ENCODE results near the gene KRTAP10-4. TPM values are rescaled to one million over a fixed set of nuclear protein-coding genes. Genes with fewer than 3 reads are reported as not detected.

The KRTAP10-4 gene
- total RNA-seq, 1 donor from 2014 or later, result not detected

GRCh38 chr21:44532712-44533111 is 40.8 kb upstream of the KRTAP10-4 start:
- H3K27ac Mint-ChIP-seq (ENCODE audit: unreplicated experiment), result no peak overlapping the region
- H3K4me3 Mint-ChIP-seq (ENCODE audit: unreplicated experiment), result no peak overlapping the region
- H3K9me3 Mint-ChIP-seq (ENCODE audit: unreplicated experiment), result peaks cover 9% of the 10 kb centered on the region
- H3K27me3 Mint-ChIP-seq (ENCODE audit: low read depth, unreplicated experiment), result peaks cover 29% of the 10 kb centered on the region
- H4K20me1 ChIP-seq (ENCODE audit: insufficient read depth, low read length), result no peaks in the 10 kb centered on the region
- no peak overlapping the region for H3K4me2 ChIP-seq (ENCODE audit: low read length)
- H3K27ac ChIP-seq (ENCODE audit: low read depth, low read length), result no peak overlapping the region
- no peaks in the 10 kb centered on the region for H3K27me3 ChIP-seq (ENCODE audit: insufficient read depth, low read length)
- no peaks in the 10 kb centered on the region for H3K36me3 ChIP-seq (ENCODE audit: insufficient read depth, low read length)
- H3K9me3 ChIP-seq (ENCODE audit: insufficient read depth, low read depth, low read length), result no peaks in the 10 kb centered on the region
- DNase-seq (ENCODE audit: low read depth) (no peak), FAIRE-seq (no peak)
- no peak overlapping the region for H3K4me3 ChIP-seq (ENCODE audit: insufficient read depth, low read depth, low read length)
- no peaks in the 10 kb centered on the region for H3K79me2 ChIP-seq (ENCODE audit: insufficient read depth, low read length)
- TF ChIP-seq, protein P1, sequence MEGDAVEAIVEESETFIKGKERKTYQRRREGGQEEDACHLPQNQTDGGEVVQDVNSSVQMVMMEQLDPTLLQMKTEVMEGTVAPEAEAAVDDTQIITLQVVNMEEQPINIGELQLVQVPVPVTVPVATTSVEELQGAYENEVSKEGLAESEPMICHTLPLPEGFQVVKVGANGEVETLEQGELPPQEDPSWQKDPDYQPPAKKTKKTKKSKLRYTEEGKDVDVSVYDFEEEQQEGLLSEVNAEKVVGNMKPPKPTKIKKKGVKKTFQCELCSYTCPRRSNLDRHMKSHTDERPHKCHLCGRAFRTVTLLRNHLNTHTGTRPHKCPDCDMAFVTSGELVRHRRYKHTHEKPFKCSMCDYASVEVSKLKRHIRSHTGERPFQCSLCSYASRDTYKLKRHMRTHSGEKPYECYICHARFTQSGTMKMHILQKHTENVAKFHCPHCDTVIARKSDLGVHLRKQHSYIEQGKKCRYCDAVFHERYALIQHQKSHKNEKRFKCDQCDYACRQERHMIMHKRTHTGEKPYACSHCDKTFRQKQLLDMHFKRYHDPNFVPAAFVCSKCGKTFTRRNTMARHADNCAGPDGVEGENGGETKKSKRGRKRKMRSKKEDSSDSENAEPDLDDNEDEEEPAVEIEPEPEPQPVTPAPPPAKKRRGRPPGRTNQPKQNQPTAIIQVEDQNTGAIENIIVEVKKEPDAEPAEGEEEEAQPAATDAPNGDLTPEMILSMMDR (IDR thresholded peaks at IDR 0.05; ENCODE audit: insufficient read depth, low read depth, low read length), result no peak
- no peak for TF ChIP-seq EZH2 (IDR thresholded peaks at IDR 0.05; ENCODE audit: insufficient read depth, low read length)
- no peaks in the 10 kb centered on the region for H3K36me3 Mint-ChIP-seq (ENCODE audit: low read depth, unreplicated experiment)
- H3K9ac ChIP-seq (ENCODE audit: low read length), result no peak overlapping the region
- no peak overlapping the region for H2AFZ ChIP-seq (ENCODE audit: low read depth, low read length)
- H3K4me1 ChIP-seq (ENCODE audit: insufficient read depth, low read length), result no peaks in the 10 kb centered on the region
- H3K4me1 Mint-ChIP-seq (ENCODE audit: low read depth, unreplicated experiment), result no peaks in the 10 kb centered on the region

GRCh38 chr21:44533121-44533890 is 40.2 kb upstream of the KRTAP10-4 start:
- Mint-ChIP-seq H3K4me1 (ENCODE audit: low read depth, unreplicated experiment) (no peaks in the 10 kb centered on the region), H3K9me3 (ENCODE audit: unreplicated experiment) (peaks cover 9% of the 10 kb centered on the region), H3K27ac (ENCODE audit: unreplicated experiment) (no peak overlapping the region), H3K4me3 (ENCODE audit: unreplicated experiment) (no peak overlapping the region), H3K27me3 (ENCODE audit: low read depth, unreplicated experiment) (peaks cover 27% of the 10 kb centered on the region), H3K36me3 (ENCODE audit: low read depth, unreplicated experiment) (no peaks in the 10 kb centered on the region)
- no peak for FAIRE-seq
- Histone ChIP-seq H4K20me1 (ENCODE audit: insufficient read depth, low read length) (no peaks in the 10 kb centered on the region), H3K4me1 (ENCODE audit: insufficient read depth, low read length) (no peaks in the 10 kb centered on the region), H3K79me2 (ENCODE audit: insufficient read depth, low read length) (no peaks in the 10 kb centered on the region), H2AFZ (ENCODE audit: low read depth, low read length) (no peak overlapping the region), H3K9me3 (ENCODE audit: insufficient read depth, low read depth, low read length) (no peaks in the 10 kb centered on the region), H3K4me3 (ENCODE audit: insufficient read depth, low read depth, low read length) (no peak overlapping the region), H3K27me3 (ENCODE audit: insufficient read depth, low read length) (no peaks in the 10 kb centered on the region), H3K9ac (ENCODE audit: low read length) (no peak overlapping the region), H3K27ac (ENCODE audit: low read depth, low read length) (no peak overlapping the region), H3K4me2 (ENCODE audit: low read length) (no peak overlapping the region), H3K36me3 (ENCODE audit: insufficient read depth, low read length) (no peaks in the 10 kb centered on the region)
- DNase-seq (ENCODE audit: low read depth), result no peak
- TF ChIP-seq EZH2 (IDR thresholded peaks at IDR 0.05; ENCODE audit: insufficient read depth, low read length), result no peak
- TF ChIP-seq, protein P1 (IDR thresholded peaks at IDR 0.05; ENCODE audit: insufficient read depth, low read depth, low read length), result no peak

Measured in astrocyte (in vitro differentiated cells and primary cell).